Breast epithelium (tissue), 4 donors: ENCODE results near the gene LSS. TPM values are rescaled to one million over a fixed set of nuclear protein-coding genes. Genes with fewer than 3 reads are reported as not detected.

Experiments
- DNase-seq, 2 donors: peaks; one replicate each; pipeline ENCODE4 v3.0.0-alpha.2; 2019; ENCODE audit warnings: low spot score in 2 of 2
- H3K27ac ChIP-seq, 2 donors: fragments of 200-600 bp; sonication (generic) in 1 of 2; one replicate each; pipeline ENCODE4 v1.5.1; 2016 to 2019; ENCODE audit warnings: mild to moderate bottlenecking in 1 of 2
- H3K27me3 ChIP-seq, 2 donors: fragments of 200-600 bp; sonication (generic) in 1 of 2; one replicate each; pipeline versions ENCODE4 v1.5.1 to v1.6.0; 2017 to 2019; ENCODE audit warnings: control low read depth in 1 of 2, mild to moderate bottlenecking in 1 of 2
- H3K36me3 ChIP-seq: fragments of 200-600 bp; one replicate; pipeline ENCODE4 v1.5.1; 2019
- H3K4me1 ChIP-seq, 2 donors: fragments of 200-600 bp; sonication (generic); one replicate each; pipeline ENCODE4 v1.5.1; 2016 to 2019; ENCODE audit warnings: control low read depth in 1 of 2
- H3K4me3 ChIP-seq, 3 donors: fragments of 200-600 bp; sonication (generic); 1 replicate in 2 of 3; 2 replicates in 1 of 3; pipeline ENCODE4 v1.5.1; 2016 to 2019; ENCODE audit warnings: mild to moderate bottlenecking in 3 of 3, moderate library complexity in 2 of 3
- H3K9me3 ChIP-seq, 2 donors: fragments of 200-600 bp; sonication (generic) in 1 of 2; one replicate each; pipeline ENCODE4 v1.5.1; 2016 to 2019; ENCODE audit warnings: control low read depth in 1 of 2
- CTCF ChIP-seq, 3 donors: fragments of 450-650 bp; IDR thresholded peaks; one replicate each; pipeline ENCODE4 v1.5.1; 2016 to 2017; ENCODE audit warnings: antibody characterized with exemption in 3 of 3, mild to moderate bottlenecking in 3 of 3, moderate library complexity in 3 of 3
- POLR2A ChIP-seq: fragments of 450-650 bp; IDR thresholded peaks from one replicate; pipeline ENCODE4 v1.6.1; 2016; ENCODE audit warnings: antibody characterized with exemption, mild to moderate bottlenecking, moderate library complexity
- POLR2AphosphoS5 ChIP-seq, 3 donors: sonication (generic); formaldehyde crosslinking; IDR thresholded peaks; one replicate each; pipeline ENCODE4 v1.6.1; 2017; ENCODE audit warnings: antibody characterized with exemption in 3 of 3
- intact Hi-C: fragments of 100-400 bp; cut with DNase I; formaldehyde crosslinking; loops from one replicate; pipeline ENCODE4 v1.15.1; 2023; ENCODE audit warnings: low total_unique reads
- total RNA-seq, 3 donors: library from RNA; depleted of rRNA; stranded (reverse); fragments of >200 nt; gene quantifications; one replicate each; pipeline ENCODE4 v1.1.0, GENCODE V29; 2016

Gene LSS
- total RNA-seq, 3 donors from 2014 or later = 41.4 to 144 (median 56.4) TPM

GRCh38 chr21:46194374-46195334, 33.9 kb downstream of the LSS start:
- intact Hi-C loops = no loop called here
- Histone ChIP-seq H3K4me3 (no peak overlapping the region), H3K27ac (no peak overlapping the region), H3K36me3 (no peaks in the 10 kb centered on the region), H3K27me3 (no peaks in the 10 kb centered on the region), H3K9me3 (no peaks in the 10 kb centered on the region), H3K4me1 (peaks cover 2 to 4% of the 10 kb centered on the region in 2 donors)
- TF ChIP-seq CTCF (IDR thresholded peaks at IDR 0.05) (no peak), POLR2A (no peak), POLR2AphosphoS5 (IDR thresholded peaks at IDR 0.05) (no peak)
- DNase-seq = peak in 1 of 2 donors; percentile 45

- H3K27ac ChIP-seq = no peak overlapping the region
- no peak for TF ChIP-seq POLR2AphosphoS5 (IDR thresholded peaks at IDR 0.05)
- no peaks in the 10 kb centered on the region for H3K27me3 ChIP-seq
- intact Hi-C loops = no loop called here
- no peak for DNase-seq
- H3K9me3 ChIP-seq = no peaks in the 10 kb centered on the region
- no peak overlapping the region for H3K4me3 ChIP-seq
- no peaks in the 10 kb centered on the region for H3K36me3 ChIP-seq
- H3K4me1 ChIP-seq = peaks cover 9 to 10% of the 10 kb centered on the region in 2 donors
Observed at GRCh38 chr21:46193829-46194373, 34.7 kb downstream of the LSS start.

- H3K4me3 ChIP-seq = no peak overlapping the region
- peaks cover 13 to 17% of the 10 kb centered on the region in 2 donors for H3K4me1 ChIP-seq
- intact Hi-C loops = no loop called here
- TF ChIP-seq POLR2AphosphoS5 (IDR thresholded peaks at IDR 0.05) (no peak), CTCF (IDR thresholded peaks at IDR 0.05) (no peak), POLR2A (no peak)
- no peaks in the 10 kb centered on the region for H3K36me3 ChIP-seq
- H3K9me3 ChIP-seq = no peaks in the 10 kb centered on the region
- DNase-seq = no peak
- peak overlapping the region in 1 of 2 donors; percentile 32 for H3K27ac ChIP-seq
- no peaks in the 10 kb centered on the region for H3K27me3 ChIP-seq
Observed at GRCh38 chr21:46191686-46192575, 36.6 kb downstream of the LSS start.

GRCh38 chr21:46191257-46191685, 37.3 kb downstream of the LSS start:
- TF ChIP-seq CTCF (IDR thresholded peaks at IDR 0.05) (no peak), POLR2AphosphoS5 (IDR thresholded peaks at IDR 0.05) (no peak), POLR2A (no peak)
- peak; percentile 19 to 48 for DNase-seq
- Histone ChIP-seq H3K36me3 (no peaks in the 10 kb centered on the region), H3K9me3 (no peaks in the 10 kb centered on the region), H3K27ac (peak overlapping the region; percentile 87 to 92), H3K27me3 (no peaks in the 10 kb centered on the region), H3K4me3 (no peak overlapping the region), H3K4me1 (peaks cover 13 to 17% of the 10 kb centered on the region in 2 donors)
- intact Hi-C loops = no loop called here

GRCh38 chr21:46190491-46191131, 38.0 kb downstream of the LSS start:
- Histone ChIP-seq H3K9me3 (no peaks in the 10 kb centered on the region), H3K27me3 (no peaks in the 10 kb centered on the region), H3K27ac (peak overlapping the region; percentile 87 to 92), H3K36me3 (no peaks in the 10 kb centered on the region), H3K4me1 (peaks cover 13 to 17% of the 10 kb centered on the region in 2 donors), H3K4me3 (no peak overlapping the region)
- DNase-seq = peak; percentile 16 to 38
- TF ChIP-seq POLR2A (no peak), POLR2AphosphoS5 (IDR thresholded peaks at IDR 0.05) (no peak), CTCF (IDR thresholded peaks at IDR 0.05) (no peak)
- intact Hi-C loops = no loop called here
